GM21619 (cell line): ENCODE measurements around the gene TSPAN17.

ENCODE experiments used
- ATAC-seq: cut with Tn5 transposase; IDR thresholded peaks from one replicate; pipeline ENCODE4 v1.9.1; 2021; ENCODE audit not compliant: unreplicated experiment

The TSPAN17 gene

DNA sequence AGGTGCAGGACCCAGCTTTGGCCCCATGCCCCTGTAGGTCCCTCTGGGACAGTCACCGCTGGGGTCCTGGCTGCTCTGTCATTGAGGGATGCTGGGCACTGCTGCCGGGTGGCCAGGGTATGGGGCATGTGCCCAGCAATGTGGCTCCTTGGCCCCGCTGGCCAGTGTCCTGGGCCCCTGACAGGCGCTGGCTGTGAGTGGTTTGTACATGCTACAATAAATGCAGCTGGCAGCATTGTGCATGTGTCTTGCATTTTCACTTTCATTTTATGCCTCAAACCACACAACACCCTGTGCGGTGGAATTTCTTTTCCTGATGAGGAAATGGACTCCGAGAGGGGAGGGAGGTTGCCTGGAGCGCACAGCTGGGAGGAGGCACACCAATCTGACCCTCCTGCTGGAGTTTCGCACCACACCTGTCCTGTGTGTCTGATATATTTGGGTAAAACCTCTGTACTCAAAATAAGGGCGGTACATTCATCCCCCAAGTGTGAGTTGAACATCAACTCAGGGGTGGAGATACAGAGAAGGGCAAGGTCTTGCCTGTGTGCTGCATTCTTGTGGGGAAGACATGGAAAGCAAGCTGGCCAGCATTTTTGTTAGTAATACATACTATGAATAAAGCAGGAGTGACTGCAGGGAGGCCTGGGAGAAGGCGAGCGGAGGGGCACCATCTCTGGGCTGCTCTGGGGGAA is 11.7 kb downstream of the TSPAN17 start:
- ATAC-seq, result peak; percentile 55

DNA sequence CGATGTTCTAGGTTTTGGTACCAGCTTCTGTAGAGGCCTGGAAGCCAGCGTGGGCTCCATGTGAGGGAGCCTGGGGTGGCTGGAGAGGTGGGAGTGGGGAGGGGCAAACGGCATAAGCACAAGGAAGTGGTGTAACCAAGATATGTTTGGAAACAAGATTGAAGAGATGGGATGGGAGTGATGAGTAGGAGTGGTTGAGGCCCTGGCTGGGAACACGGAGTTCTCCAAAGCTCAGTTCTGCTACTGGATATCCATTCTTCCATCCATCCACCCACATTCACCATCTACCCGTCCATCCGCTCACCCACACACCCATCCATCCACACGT is 12.2 kb downstream of the TSPAN17 start:
- ATAC-seq, result no peak

DNA sequence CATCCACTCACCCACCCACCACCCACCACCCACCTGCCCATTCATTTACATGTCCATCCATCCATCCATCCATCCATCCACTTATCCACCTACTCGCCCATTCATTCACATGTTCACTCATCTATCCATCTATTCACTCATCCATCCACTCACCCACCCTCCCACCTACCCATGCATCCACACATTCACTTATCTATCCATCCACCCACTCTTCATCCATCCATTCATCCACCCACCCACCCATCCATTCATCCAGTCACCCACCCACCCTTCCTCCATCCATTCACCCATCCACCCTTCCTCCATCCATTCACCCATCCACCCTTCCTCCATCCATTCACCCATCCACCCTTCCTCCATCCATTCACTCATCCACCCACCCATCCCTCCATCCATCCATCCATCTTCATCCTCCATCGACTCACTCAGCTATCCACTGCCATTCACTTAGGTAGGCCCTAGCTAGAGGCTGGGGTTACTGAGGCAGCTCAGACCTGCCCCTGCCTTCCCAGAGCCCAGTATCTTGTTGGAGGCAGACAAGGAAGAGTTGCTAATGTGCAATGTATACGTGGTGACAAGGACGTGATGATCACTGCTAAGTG is 12.7 kb downstream of the TSPAN17 start:
- ATAC-seq, result no peak

DNA sequence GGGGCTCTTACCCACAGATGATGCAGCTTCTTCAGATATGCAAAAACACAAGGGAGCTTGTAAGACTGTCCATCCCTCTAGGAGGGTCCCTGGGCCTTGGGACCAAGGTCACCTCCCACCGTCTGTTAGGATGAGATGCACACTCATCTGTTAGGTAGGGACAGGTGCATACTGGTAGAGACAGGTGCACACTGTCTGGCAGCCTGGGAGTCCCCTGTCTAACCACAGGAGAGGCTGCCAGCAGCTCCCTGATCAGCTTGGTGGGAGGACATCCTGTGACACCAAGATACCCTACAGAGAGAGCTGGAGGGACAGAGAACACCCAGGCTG is 13.2 kb downstream of the TSPAN17 start:
- peak; percentile 8 for ATAC-seq

DNA sequence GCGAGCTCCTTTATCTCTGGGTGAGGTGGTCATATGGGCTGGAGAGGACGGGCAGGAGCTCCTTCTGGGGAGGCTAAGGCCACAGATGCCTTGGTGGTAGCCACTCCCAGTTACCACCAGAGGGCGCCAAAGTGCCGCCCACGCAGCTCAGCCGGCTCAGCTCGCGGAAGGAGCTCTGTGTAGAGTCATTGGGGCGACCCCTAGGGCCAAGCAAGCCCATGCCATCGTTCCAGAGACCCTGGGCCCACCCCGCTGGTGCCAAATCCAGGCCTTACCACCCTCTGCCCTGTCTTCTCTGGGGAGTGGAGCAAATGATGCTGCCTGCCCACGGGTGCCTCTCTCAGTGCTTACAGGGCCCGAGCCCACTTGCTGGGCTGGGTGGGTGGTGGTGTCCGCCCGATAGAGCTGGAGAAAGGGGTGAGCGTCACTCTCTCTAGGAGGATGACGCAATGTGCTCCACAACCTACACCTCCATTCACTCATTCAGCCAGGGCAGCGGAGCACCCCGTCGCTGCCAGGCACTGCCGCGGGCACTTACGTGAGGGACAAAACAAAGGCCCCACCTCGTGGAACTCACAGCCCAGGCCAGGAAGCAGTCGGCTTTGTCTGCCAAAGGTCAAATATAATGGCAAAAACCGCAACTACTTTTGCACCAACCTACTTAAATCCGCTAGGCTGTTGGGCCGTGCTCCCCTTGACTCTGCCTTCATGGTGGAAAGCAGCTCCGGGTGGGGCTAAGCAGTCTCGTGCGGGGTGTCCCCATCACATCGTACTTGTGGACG is 13.8 kb downstream of the TSPAN17 start:
- peak; percentile 62 for ATAC-seq

DNA sequence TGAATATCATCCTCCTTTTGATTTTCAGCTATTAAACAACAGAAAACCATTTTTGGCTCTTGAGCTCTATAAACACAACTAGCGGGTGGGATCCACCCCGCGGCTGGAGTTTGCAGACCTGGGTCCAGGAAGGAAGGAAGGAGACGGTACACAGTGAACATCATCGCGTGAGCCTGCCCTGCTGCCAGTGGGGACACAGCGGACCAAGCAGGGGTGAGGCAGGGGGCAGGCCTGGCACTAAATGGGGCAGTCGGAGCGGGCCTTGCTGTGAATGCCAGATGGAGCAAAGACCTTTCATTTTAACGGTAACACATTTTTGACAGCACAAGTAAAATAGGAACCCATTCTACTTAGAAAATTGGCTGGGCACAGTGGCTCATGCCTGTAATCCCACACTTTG is 14.4 kb downstream of the TSPAN17 start:
- ATAC-seq, result no peak

DNA sequence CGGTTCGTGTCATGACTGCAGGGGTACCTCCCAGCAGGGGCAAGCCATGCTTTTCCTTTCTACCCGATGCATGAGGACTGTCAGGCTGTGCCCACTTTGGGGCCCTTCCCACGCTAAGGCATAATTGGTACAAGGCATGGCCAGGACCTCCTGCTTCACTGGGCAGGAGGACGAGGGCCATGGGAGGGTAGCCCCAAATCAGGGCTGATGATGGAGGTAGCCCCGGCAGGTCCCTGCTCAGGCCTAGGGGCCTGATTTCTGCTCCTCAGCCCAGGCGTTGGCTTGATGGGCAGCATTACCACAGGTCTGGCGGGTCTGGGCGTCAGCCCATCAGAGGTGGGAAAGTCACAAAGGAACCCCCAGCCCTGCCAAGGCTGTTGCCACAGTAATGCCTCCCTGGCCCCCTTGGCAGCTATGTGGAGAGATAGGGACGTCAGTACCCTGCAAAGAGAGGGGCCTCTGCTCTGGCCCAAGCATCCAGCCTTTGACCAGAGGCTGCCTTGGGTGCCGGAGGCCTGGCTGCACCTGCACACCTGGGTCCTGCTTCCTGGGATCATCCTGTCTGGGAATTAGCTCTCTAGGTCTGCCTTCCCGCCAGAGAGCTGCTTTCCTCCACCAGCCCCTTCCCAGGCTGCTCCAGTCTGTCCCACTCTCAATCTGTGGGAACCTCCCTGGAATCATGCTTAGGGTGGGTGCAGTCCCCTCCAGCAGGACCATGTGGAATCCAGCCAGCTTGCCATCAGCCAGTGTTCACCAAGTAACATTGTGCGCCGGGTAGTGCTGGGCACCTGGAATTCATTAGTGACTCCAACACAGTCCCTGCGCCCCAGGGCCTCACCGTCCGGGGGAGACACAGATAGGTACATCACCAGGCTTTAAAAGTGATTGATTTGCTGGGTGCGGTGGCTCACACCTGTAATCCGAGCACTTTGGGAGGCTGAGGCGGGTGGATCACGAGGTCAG is 15.4 kb downstream of the TSPAN17 start:
- no peak for ATAC-seq

DNA sequence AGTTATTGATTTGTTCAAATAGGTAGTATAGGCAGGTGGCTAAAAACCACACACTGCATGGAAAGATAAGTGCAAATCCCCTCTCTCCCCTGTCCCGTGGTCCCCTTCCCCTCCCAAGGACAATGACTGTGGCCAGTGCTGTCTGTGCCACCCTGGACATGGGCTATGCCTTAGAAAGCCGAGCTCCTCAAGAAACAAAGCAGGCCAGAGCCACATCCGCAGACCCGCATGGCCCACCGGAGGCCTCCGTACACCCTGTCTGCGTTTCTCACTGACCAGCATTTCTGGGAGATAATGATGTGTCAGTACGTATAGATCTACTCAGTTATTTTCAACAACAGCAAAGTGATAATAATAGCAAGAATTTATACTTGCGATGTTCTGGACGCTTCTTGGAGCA is 16.3 kb downstream of the TSPAN17 start:
- ATAC-seq, result no peak

DNA sequence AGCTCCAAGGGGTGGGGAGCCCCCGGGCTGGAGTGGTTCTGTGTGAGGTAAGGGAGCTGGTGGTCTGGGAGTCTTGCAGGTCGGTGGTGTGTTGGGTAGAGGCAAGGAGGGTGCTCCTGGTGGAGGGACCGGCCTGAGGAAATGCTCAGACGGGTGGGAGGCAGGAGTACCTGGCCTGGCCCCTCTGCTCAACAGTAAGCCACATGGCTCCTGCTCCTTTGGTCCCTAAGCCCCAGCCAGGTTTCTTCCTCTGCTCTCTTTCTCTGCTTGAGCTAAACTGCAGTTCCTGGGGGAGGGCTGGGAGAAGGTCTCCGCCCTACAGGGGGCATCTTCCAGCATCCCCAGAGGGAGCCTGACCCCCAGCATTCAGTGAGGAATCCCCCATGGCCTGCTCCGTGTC is 17.2 kb downstream of the TSPAN17 start:
- no peak for ATAC-seq

DNA sequence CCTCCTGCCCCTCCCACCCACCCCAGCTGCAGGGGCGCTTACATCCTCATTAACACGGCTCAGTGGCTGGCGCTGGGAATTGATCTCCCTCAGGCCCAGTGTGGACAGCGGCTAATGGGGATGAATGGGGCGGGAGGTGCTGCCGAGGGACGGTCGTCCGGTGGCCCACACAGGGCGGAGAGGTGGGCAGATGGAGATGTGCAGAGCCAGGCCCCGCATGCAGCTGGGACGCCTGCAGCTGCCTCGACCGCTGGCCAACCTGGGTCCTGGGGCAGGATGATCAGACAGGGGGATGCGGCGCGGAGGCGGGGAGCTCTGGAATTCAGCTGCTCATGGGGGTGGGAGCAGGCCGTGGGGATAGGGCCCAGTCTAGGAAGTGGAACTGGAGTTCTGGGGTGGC is 17.6 kb downstream of the TSPAN17 start:
- ATAC-seq, result no peak

DNA sequence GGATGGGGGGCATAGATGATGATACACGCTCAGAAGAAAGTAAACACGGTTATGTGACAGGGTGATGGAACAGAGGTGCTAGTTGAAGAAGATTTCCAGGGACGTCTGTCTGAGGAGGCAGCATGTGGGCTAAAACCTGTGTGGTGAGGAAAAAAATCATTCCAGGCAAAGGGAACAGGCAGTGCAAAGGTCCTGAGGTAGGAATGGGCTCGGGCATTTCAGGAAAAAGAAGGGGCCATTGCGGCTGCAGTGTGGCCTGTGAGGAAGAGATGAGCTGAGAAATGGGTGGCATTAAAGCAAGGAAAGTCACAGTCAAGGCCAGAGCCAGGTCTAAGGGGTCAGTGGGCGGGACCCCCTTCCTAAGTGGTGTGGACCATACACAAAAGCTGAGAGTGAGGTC is 18.2 kb downstream of the TSPAN17 start:
- no peak for ATAC-seq

DNA sequence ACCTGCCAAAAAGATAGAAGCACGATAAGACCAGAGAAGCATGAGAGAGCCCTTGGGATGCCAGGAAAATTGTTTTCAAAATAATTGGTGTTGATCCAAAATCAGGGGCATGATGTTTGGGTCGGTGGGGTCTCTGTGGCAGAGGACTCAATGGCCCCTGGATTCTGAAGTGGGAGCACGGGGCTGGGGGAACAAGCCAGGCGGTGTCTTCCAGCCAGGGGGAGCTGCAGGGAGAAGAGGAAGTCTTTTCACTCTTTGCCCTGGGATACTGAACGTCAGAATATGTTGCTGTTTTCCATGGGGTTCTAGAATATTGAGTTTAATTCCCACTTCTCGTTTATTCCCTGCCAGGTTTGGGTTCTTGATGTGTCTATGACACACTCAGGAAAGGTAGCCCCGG is 20.4 kb downstream of the TSPAN17 start:
- ATAC-seq, result no peak

DNA sequence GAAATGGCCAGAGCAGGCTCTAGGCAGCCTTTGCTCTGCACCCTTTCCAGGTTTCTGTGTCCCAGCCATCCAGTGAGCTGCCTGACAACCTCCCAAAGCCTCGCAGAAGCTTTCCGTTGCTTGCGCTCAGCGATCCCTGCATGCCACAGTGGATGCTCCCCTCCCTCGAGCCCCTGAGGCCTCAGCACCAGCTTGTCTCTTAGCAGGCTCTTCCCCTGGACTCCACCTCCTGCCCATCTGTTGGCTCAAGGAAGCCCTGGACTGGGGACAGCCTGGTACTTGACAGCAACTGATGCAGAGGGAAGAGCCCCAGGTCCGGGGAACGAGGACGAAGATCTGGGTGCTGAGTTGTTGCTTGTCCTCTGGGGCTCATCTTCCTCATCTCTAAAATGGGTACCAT is 23.2 kb downstream of the TSPAN17 start:
- no peak for ATAC-seq

DNA sequence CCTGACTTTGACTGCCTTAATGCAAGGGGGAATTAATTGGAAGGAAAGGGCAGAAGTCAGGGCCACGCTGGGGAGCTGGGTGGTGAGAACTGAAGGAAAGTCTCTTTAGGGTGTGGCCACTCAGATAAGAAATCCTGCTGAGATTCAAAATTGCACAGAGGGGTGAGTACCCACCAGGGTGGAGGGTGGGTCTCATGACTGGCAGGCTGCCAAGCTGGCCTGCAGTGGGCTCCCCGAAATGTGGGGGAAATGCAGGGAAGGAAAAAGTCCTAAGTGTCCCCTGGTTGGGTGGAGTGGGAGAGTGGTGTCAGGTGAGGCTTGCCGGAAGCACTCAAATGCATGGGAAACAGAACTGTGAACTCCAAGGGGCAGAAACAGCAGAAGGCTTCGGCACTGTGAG is 24.1 kb downstream of the TSPAN17 start:
- ATAC-seq, result no peak

DNA sequence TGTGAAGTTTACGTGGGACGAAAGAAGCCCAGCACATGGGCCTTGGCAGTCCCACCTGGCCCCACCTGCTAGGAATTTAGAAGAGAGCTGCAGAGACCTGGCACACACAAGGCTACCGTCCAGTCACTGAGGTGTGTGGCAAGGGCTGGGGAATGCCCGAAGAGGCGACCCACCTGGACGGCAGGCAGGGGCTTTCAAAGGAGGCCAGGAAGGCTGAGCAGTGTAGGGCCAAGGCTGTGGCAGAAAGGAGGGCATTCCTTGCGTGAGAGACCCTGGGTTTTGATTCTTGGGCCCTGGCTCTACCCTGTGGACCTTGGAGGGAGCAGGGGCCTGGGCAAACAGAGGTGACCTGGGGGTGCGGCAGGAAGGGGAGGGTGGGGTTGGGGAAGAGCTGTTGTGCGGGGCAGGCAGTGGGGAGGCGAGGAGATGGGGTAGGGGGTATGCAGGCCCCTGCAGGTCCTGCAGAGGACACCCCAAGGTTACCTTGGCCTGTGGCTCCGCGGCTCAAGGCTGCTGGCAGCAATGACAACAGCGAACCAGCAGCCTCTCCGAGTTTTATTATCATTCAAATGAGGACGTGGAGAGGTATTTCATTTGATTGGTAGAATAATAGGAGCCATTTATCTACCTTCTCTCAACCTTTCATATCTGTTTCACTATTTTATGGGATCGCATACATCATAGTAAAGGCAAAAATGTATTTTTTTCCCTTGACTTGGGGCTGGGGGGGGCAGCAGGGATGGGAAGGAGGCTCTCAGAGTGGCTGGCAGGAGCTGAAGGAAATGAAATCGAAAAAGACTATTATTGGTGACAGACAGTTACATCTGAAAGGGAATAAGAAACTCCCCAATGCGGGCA is 24.8 kb downstream of the TSPAN17 start:
- no peak for ATAC-seq

DNA sequence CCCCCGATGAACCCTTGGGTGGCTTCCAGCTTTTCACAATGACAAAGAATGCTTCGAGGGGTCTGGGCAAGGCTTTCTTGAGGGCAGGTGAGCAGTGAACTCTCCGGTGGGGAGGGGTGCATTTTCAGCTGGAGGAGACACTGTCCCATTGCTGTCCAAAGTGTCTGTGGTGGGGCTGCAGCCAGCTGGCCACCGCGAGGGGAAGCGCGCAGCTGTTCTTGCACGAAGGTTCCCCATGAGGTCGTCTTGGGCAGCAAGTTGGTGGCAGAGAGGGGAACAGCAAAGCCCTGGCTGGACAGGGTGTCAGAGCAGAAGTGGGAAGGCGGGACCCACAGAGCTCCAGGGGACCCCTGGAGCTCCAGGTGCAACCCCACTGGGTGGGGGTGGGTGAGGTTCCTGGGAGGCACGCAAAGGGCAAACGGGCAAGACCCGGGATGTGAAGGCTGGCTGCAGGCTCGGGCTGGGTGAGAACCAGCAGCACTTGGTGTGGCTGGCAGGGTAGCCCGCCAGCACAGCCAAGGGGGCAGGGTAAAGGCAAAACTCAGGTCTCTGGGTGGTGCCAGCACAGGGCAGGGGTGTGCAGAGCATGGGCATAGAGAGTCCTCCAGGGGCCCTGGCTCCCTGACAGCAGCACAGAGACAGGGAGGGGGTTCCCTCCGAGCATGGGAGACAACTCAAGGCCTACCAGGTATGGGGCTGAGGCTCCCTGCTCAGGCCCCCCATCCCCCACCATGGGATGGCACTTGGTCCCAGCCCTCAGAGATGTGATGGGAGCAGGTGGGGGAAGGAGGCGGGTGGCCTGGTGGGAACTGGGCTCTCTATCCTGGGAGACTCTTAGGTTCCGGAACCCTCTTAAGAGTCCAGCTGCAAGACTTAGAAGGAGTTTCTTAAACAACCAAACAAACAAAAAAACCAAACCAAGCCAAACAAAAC is 26.6 kb downstream of the TSPAN17 start:
- ATAC-seq, result no peak

DNA sequence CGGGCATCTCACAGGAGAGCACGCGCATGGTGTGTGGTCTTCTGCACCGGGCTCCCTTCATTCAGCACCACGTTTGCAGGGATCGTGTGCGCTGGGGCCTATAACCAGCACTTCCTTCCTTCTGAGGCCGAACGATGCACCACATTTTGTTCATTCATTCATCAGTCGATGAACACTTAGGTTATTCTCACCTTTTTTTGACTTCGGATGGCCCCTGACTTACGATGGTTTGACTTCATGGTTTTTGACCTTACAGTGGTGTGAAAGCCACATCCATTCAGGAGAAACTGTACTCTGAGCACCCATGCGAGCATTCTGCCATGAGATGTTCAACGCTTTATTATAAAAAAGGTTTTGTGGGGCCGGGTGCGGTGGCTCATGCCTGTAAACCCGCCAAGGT is 27.5 kb downstream of the TSPAN17 start:
- no peak for ATAC-seq

DNA sequence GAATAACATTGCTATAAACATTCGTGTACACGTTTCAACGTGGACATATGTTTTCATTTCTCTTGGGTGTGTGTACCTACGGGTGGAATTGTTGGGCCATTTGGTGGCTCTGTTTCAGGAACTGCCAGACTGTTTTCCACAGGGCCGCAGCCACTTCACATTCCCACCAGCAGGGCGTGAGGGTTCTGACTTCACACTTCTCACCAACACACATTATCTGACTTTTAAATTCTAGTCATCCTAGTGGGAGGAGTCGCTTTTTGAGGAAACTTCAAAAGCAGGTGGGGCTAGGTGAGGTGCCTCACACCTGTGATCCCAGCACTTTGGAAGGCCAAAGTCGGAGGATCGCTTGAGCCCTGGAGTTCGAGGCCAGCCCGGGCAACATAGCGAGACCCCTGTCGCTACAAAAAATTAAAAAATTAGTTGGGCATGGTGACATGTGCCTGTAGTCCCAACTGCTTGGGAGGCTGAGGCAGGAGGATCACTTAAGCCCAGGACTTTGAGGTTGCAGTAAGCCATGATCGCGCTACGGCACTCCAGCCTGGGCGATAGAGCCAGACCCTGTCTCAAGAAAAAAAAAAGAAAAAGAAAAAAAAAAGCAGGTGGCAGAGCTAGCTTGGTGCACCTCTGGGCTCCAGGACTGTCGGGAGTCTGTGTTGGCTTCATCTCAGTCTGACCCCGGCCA is 28.5 kb downstream of the TSPAN17 start:
- ATAC-seq, result no peak

DNA sequence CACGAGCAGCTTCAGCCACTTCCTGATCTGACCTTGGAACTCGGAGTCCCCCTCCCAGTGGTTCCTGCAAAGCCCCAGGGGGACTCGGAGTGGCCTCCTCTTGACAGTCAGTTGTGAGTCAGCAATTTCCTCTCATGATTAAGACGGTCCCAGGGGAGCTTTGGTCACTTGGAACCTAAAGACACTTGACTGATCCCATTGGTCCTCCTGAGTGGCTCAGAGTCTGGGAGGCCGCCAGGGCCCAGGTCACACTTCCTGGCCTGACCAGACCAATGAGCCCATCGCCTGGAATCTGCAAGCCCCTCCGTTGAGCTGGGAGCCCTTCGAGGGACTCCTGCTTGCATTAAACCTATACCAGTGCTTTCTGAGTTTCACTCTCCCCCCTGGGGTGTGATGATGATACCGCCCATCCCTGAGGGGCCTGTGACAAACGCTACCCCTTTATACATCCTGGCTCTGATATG is 29.1 kb downstream of the TSPAN17 start:
- peak; percentile 82 for ATAC-seq
